Skeletal muscle tissue (tissue), 4 donors: Measurements from ENCODE around the gene UTF1. TPM values are rescaled to one million over a fixed set of nuclear protein-coding genes. Genes with fewer than 3 reads are reported as not detected.

Source experiments
- H3K27ac ChIP-seq: one replicate; pipeline ENCODE4 v1.7.0; 2013; ENCODE audit warnings: mild to moderate bottlenecking, low read depth, low read length, inconsistent platforms
- H3K27me3 ChIP-seq, 3 donors: one replicate each; pipeline ENCODE4 v1.7.0; 2013; ENCODE audit warnings: low read length in 3 of 3; ENCODE audit not compliant: control insufficient read depth in 3 of 3, insufficient read depth in 3 of 3
- H3K36me3 ChIP-seq, 3 donors: one replicate each; pipeline ENCODE4 v1.7.0; 2013; ENCODE audit warnings: low read length in 3 of 3; ENCODE audit not compliant: control insufficient read depth in 3 of 3, insufficient read depth in 3 of 3
- H3K4me1 ChIP-seq, 3 donors: one replicate each; pipeline ENCODE4 v1.7.0; 2013; ENCODE audit warnings: low read length in 3 of 3, mild to moderate bottlenecking in 3 of 3; ENCODE audit not compliant: control insufficient read depth in 3 of 3, insufficient read depth in 3 of 3
- H3K4me3 ChIP-seq, 3 donors: one replicate each; pipeline ENCODE4 v1.7.0; 2013; ENCODE audit warnings: low read length in 3 of 3
- H3K9ac ChIP-seq, 3 donors: one replicate each; pipeline ENCODE4 v1.7.0; 2013; ENCODE audit warnings: low read length in 3 of 3, mild to moderate bottlenecking in 3 of 3, moderate library complexity in 2 of 3, low read depth in 1 of 3
- H3K9me3 ChIP-seq, 3 donors: one replicate each; pipeline ENCODE4 v1.7.0; 2013; ENCODE audit warnings: low read length in 3 of 3; ENCODE audit not compliant: control insufficient read depth in 3 of 3
- total RNA-seq: library from RNA; depleted of rRNA; stranded (reverse); fragments of >200 nt; gene quantifications from one replicate; pipeline ENCODE4 v1.2.3, GENCODE V29; 2014
- donor health status: Osteomylitis.

The UTF1 gene, protein sequence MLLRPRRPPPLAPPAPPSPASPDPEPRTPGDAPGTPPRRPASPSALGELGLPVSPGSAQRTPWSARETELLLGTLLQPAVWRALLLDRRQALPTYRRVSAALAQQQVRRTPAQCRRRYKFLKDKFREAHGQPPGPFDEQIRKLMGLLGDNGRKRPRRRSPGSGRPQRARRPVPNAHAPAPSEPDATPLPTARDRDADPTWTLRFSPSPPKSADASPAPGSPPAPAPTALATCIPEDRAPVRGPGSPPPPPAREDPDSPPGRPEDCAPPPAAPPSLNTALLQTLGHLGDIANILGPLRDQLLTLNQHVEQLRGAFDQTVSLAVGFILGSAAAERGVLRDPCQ
- total RNA-seq = not detected

DNA sequence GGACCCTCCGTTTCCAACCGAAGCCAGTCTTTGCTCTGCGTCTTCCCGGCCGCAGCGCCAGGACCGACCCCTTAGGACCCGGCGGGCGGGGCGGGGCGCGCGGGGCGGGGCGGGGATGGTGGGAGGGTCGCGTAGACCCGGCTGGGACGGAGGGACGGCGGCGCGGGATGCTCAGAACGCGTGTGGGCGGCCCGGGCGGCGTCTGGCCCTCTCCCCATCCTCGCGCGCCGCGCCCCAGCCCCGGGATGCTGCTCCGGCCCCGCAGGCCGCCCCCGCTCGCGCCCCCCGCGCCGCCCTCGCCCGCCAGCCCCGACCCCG is at the start of gene UTF1:
Gene UTF1, plus strand, starts transcription at position 174 of the 318 bp plus-strand sequence. Its CDS starts 72 bp downstream, at position 246.
- Histone ChIP-seq H3K4me1 (no peaks in the 10 kb centered on the region), H3K9me3 (no peaks in the 10 kb centered on the region), H3K4me3 (no peak within 1 kb of the TSS), H3K27me3 (peaks cover 62 to 71% (median 65%) of the 10 kb centered on the region in 3 donors), H3K27ac (no peak within 1 kb of the TSS), H3K36me3 (no peaks in the 10 kb centered on the region), H3K9ac (no peak within 1 kb of the TSS)

- Histone ChIP-seq H3K4me1 (no peaks in the 10 kb centered on the region), H3K9me3 (peaks cover 0 to 11% (median 10%) of the 10 kb centered on the region in 3 donors), H3K27ac (no peak overlapping the region), H3K9ac (no peak overlapping the region), H3K27me3 (peaks cover 20 to 54% (median 44%) of the 10 kb centered on the region in 3 donors), H3K36me3 (no peaks in the 10 kb centered on the region), H3K4me3 (no peak overlapping the region)
Measured at GRCh38 chr10:133180965-133181639, 48.9 kb upstream of the UTF1 start.

DNA sequence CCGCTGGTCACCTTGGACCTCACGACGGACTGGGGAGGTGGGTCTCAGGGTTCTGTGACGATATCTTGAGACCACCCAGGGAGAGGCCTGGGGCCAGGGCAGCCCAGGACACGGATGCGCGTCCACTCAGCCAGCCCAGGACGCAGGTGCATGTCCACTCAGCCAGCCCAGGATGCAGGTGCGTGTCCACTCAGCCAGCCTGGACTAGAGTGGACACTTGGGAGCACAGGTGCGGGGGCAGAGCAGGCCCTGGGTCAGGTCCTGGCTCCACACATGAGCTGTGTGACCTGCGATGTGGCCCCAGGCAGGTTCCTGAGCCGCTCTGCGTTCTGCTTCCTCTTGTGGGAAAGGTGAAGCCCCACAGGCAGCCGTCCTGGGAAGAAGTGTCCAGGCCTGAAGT is 47.8 kb upstream of the UTF1 start:
- Histone ChIP-seq H3K27me3 (peaks cover 28 to 65% (median 49%) of the 10 kb centered on the region in 3 donors), H3K4me1 (no peaks in the 10 kb centered on the region), H3K9me3 (peaks cover 0 to 9% (median 8%) of the 10 kb centered on the region in 3 donors), H3K4me3 (no peak overlapping the region), H3K9ac (no peak overlapping the region), H3K27ac (no peak overlapping the region), H3K36me3 (no peaks in the 10 kb centered on the region)

- H3K9me3 ChIP-seq = peaks cover 0 to under 1% (median 0%) of the 10 kb centered on the region in 3 donors
- no peaks in the 10 kb centered on the region for H3K36me3 ChIP-seq
- H3K4me3 ChIP-seq = no peak overlapping the region
- H3K9ac ChIP-seq = no peak overlapping the region
- H3K4me1 ChIP-seq = no peaks in the 10 kb centered on the region
- H3K27ac ChIP-seq = no peak overlapping the region
- peaks cover 35 to 68% (median 56%) of the 10 kb centered on the region in 3 donors for H3K27me3 ChIP-seq
Measured at GRCh38 chr10:133182791-133183645, 47.0 kb upstream of the UTF1 start.

- no peak overlapping the region for H3K9ac ChIP-seq
- no peaks in the 10 kb centered on the region for H3K36me3 ChIP-seq
- peaks cover 36 to 72% (median 57%) of the 10 kb centered on the region in 3 donors for H3K27me3 ChIP-seq
- H3K4me1 ChIP-seq = no peaks in the 10 kb centered on the region
- H3K4me3 ChIP-seq = no peak overlapping the region
- no peaks in the 10 kb centered on the region for H3K9me3 ChIP-seq
- H3K27ac ChIP-seq = no peak overlapping the region
Measured at GRCh38 chr10:133183646-133184378, 46.2 kb upstream of the UTF1 start.

GRCh38 chr10:133184591-133185244 is 45.3 kb upstream of the UTF1 start:
- H3K27me3 ChIP-seq = peaks cover 44 to 72% (median 56%) of the 10 kb centered on the region in 3 donors
- no peak overlapping the region for H3K4me3 ChIP-seq
- no peaks in the 10 kb centered on the region for H3K4me1 ChIP-seq
- H3K9ac ChIP-seq = no peak overlapping the region
- no peak overlapping the region for H3K27ac ChIP-seq
- H3K36me3 ChIP-seq = no peaks in the 10 kb centered on the region
- no peaks in the 10 kb centered on the region for H3K9me3 ChIP-seq

DNA sequence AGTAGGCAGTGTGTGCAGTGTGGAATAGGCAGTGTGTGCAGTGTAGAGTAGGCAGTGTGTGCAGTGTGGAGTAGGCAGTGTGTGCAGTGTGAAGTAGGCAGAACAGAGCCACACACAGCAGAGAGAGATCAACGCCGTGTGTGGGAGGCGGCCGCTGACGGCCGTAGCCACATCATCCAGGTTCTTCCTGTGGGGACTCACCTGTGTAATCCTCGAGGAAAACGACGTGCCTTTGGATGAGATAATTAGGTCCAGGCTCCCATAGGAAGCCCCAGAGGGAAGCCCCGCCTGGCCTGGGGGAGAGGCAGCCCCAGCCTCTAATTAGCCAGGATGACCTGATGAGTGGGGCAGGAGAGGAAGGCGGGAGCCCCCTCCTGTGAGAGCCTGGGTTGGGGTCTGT is 44.6 kb upstream of the UTF1 start:
- H3K4me1 ChIP-seq = no peaks in the 10 kb centered on the region
- no peaks in the 10 kb centered on the region for H3K9me3 ChIP-seq
- no peak overlapping the region for H3K9ac ChIP-seq
- H3K27ac ChIP-seq = no peak overlapping the region
- no peak overlapping the region for H3K4me3 ChIP-seq
- peaks cover 44 to 71% (median 53%) of the 10 kb centered on the region in 3 donors for H3K27me3 ChIP-seq
- H3K36me3 ChIP-seq = no peaks in the 10 kb centered on the region

- no peaks in the 10 kb centered on the region for H3K9me3 ChIP-seq
- no peak overlapping the region for H3K9ac ChIP-seq
- peaks cover 41 to 67% (median 53%) of the 10 kb centered on the region in 3 donors for H3K27me3 ChIP-seq
- H3K27ac ChIP-seq = no peak overlapping the region
- no peaks in the 10 kb centered on the region for H3K4me1 ChIP-seq
- no peak overlapping the region for H3K4me3 ChIP-seq
- H3K36me3 ChIP-seq = no peaks in the 10 kb centered on the region
Measured at GRCh38 chr10:133185916-133186315, 44.1 kb upstream of the UTF1 start.

DNA sequence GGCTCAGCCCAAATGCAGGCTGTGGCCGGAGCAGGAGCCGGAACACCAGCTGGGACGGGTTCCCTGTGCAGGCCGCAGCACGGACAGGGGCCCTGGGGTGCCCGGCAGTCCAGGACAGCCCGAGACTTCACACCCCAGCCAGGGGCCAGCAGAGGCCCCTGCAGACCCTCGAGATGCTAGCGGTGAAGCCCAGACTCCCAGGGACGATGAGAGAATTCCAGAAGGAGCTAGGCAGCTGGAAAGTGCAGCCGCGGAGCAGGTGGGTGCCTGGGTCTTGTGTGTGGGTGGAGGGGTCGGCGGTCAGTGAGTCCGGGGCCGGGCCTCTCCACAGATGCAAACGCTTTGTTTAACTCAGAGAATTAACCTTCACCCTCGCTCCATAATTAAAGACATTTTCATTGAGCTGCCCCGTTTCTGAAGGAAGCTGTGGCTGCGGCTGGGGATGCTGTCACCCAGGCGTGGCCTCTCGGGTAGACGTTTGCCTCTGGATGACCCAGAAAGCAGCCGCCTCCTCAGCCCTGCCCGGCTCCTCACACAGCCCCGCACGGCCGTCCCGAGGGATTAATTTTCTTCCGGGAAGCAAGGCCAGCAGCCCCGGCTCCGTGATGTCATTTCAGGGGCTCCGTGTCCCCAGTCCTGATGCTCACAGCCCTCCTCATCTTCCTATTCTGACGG is 43.5 kb upstream of the UTF1 start:
- Histone ChIP-seq H3K9ac (no peak overlapping the region), H3K9me3 (no peaks in the 10 kb centered on the region), H3K27me3 (peaks cover 40 to 60% (median 46%) of the 10 kb centered on the region in 3 donors), H3K4me1 (no peaks in the 10 kb centered on the region), H3K4me3 (no peak overlapping the region), H3K27ac (no peak overlapping the region), H3K36me3 (no peaks in the 10 kb centered on the region)
